ENCODE measurements around the gene PCBD1. TPM values are rescaled to one million over a fixed set of nuclear protein-coding genes. Genes with fewer than 3 reads are reported as not detected.

The PCBD1 gene
- polyA plus RNA-seq, 3 donors: 18.0 to 28.3 (median 21.3) TPM

GRCh38 chr10:70898687-70899086 is 10.3 kb upstream of the PCBD1 start:
- intact Hi-C loops (cut with micrococcal nuclease): no loop called here
- whole genome bisulfite sequencing (ENCODE audit: insufficient coverage): 100% methylated on average over 2 of the region's 3 CpGs
- Histone ChIP-seq H3K9me3 (replicated peaks in 1 of 2; ENCODE audit: control insufficient read depth in 1 of 2, insufficient read depth in 1 of 2, low read length in 2 of 2) (no peaks in the 10 kb centered on the region), H3K36me3 (replicated peaks in 1 of 2; ENCODE audit: control insufficient read depth in 1 of 2, insufficient read depth in 2 of 2, low read length in 2 of 2) (no peaks in the 10 kb centered on the region), H3K27ac (ENCODE audit: low read depth in 1 of 2, low read length in 2 of 2) (no peak overlapping the region), H3K4me1 (ENCODE audit: control insufficient read depth in 1 of 2, insufficient read depth in 2 of 2, low read length in 2 of 2) (no peaks in the 10 kb centered on the region), H3K4me2 (replicated peaks; ENCODE audit: extremely low read depth, low read length, poor library complexity, severe bottlenecking) (no peak overlapping the region), H2AFZ (ENCODE audit: insufficient read depth, low read depth, low read length, poor library complexity, severe bottlenecking) (no peak overlapping the region), H3K79me2 (ENCODE audit: insufficient read depth, low read length) (no peaks in the 10 kb centered on the region), H3K4me3 (replicated peaks in 1 of 3; ENCODE audit: low read depth in 2 of 3, low read length in 3 of 3) (no peak overlapping the region), H3K9ac (ENCODE audit: insufficient read depth, low read length, poor library complexity, severe bottlenecking) (no peak overlapping the region), H4K20me1 (ENCODE audit: insufficient read depth, low read length) (no peaks in the 10 kb centered on the region), H3K27me3 (ENCODE audit: control insufficient read depth in 2 of 2, insufficient read depth in 2 of 2, low read length in 2 of 2) (no peaks in the 10 kb centered on the region)
- Mint-ChIP-seq H3K27me3 (ENCODE audit: low read depth in 3 of 3) (peaks cover 0 to 11% (median 5%) of the 10 kb centered on the region in 3 donors), H3K4me1 (no peaks in the 10 kb centered on the region), H3K27ac (peak overlapping the region in 1 of 7 donors; percentile 38), H3K36me3 (no peaks in the 10 kb centered on the region), H3K9me3 (peaks cover 0 to 3% (median 0%) of the 10 kb centered on the region in 7 donors), H3K4me3 (no peak overlapping the region)
- no peak for TF ChIP-seq CTCF (IDR thresholded peaks at IDR 0.05)
- DNase-seq: no peak

GRCh38 chr10:70896551-70896950 is 8.2 kb upstream of the PCBD1 start:
- no peak overlapping the region for H3K27ac Mint-ChIP-seq
- whole genome bisulfite sequencing (ENCODE audit: insufficient coverage): no CpG with 5 or more reads among the region's 1 CpG
- Histone ChIP-seq H2AFZ (ENCODE audit: insufficient read depth, low read depth, low read length, poor library complexity, severe bottlenecking) (no peak overlapping the region), H3K36me3 (replicated peaks in 1 of 2; ENCODE audit: control insufficient read depth in 1 of 2, insufficient read depth in 2 of 2, low read length in 2 of 2) (no peaks in the 10 kb centered on the region), H3K27me3 (ENCODE audit: control insufficient read depth in 2 of 2, insufficient read depth in 2 of 2, low read length in 2 of 2) (no peaks in the 10 kb centered on the region), H3K9ac (ENCODE audit: insufficient read depth, low read length, poor library complexity, severe bottlenecking) (no peak overlapping the region), H3K9me3 (replicated peaks in 1 of 2; ENCODE audit: control insufficient read depth in 1 of 2, insufficient read depth in 1 of 2, low read length in 2 of 2) (no peaks in the 10 kb centered on the region), H3K27ac (ENCODE audit: low read depth in 1 of 2, low read length in 2 of 2) (no peak overlapping the region), H3K4me1 (ENCODE audit: control insufficient read depth in 1 of 2, insufficient read depth in 2 of 2, low read length in 2 of 2) (no peaks in the 10 kb centered on the region), H3K4me2 (replicated peaks; ENCODE audit: extremely low read depth, low read length, poor library complexity, severe bottlenecking) (no peak overlapping the region), H3K79me2 (ENCODE audit: insufficient read depth, low read length) (no peaks in the 10 kb centered on the region), H3K4me3 (replicated peaks in 1 of 3; ENCODE audit: low read depth in 2 of 3, low read length in 3 of 3) (no peak overlapping the region), H4K20me1 (ENCODE audit: insufficient read depth, low read length) (no peaks in the 10 kb centered on the region)
- no peak overlapping the region for H3K4me3 Mint-ChIP-seq
- peaks cover 3 to 7% (median 4%) of the 10 kb centered on the region in 3 donors for H3K27me3 Mint-ChIP-seq (ENCODE audit: low read depth in 3 of 3)
- H3K36me3 Mint-ChIP-seq: no peaks in the 10 kb centered on the region
- H3K4me1 Mint-ChIP-seq: no peaks in the 10 kb centered on the region
- intact Hi-C loops (cut with micrococcal nuclease): no loop called here
- DNase-seq: no peak
- H3K9me3 Mint-ChIP-seq: peaks cover 0 to 3% (median 0%) of the 10 kb centered on the region in 7 donors
- TF ChIP-seq CTCF (IDR thresholded peaks at IDR 0.05): no peak
